Measurements from ENCODE around the gene CCDC154. TPM values are rescaled to one million over a fixed set of nuclear protein-coding genes. Genes with fewer than 3 reads are reported as not detected.
"Not testable (repeated sequence)": the region's sequence is repeated elsewhere in the genome, so short reads cannot be mapped to it uniquely, and the experiment has no call there.

The CCDC154 gene
- total RNA-seq, 1 donor from 2014 or later, result 2.2 TPM

- intact Hi-C loops (cut with micrococcal nuclease), result loop anchor here (2.0 kb wide), 2 partner anchors 19 to 53 kb away; partner anchors contain the start of genes TELO2 and UQCC4
Measured at GRCh38 chr16:1474082-1474795, 29.9 kb upstream of the CCDC154 start.

GRCh38 chr16:1472974-1473373, 28.6 kb upstream of the CCDC154 start:
- intact Hi-C loops (cut with micrococcal nuclease), result no loop called here

GRCh38 chr16:1471569-1472194, 27.3 kb upstream of the CCDC154 start:
- intact Hi-C loops (cut with micrococcal nuclease), result no loop called here

- intact Hi-C loops (cut with micrococcal nuclease), result no loop called here
Measured at GRCh38 chr16:1470481-1471251, 26.3 kb upstream of the CCDC154 start.

GRCh38 chr16:1469693-1470201, 25.4 kb upstream of the CCDC154 start:
- intact Hi-C loops (cut with micrococcal nuclease), result no loop called here

- intact Hi-C loops (cut with micrococcal nuclease), result not testable (repeated sequence)
Measured at GRCh38 chr16:1469141-1469540, 24.8 kb upstream of the CCDC154 start.

- intact Hi-C loops (cut with micrococcal nuclease), result no loop called here
Measured at GRCh38 chr16:1468426-1468810, 24.1 kb upstream of the CCDC154 start.

- intact Hi-C loops (cut with micrococcal nuclease), result no loop called here
Measured at GRCh38 chr16:1466968-1467521, 22.7 kb upstream of the CCDC154 start.

- intact Hi-C loops (cut with micrococcal nuclease), result no loop called here
Measured at GRCh38 chr16:1466054-1466453, 21.7 kb upstream of the CCDC154 start.

GRCh38 chr16:1465567-1465915, 21.2 kb upstream of the CCDC154 start:
- intact Hi-C loops (cut with micrococcal nuclease), result no loop called here

GRCh38 chr16:1464894-1465566, 20.7 kb upstream of the CCDC154 start:
- intact Hi-C loops (cut with micrococcal nuclease), result no loop called here

GRCh38 chr16:1464196-1464893, 20.0 kb upstream of the CCDC154 start:
- intact Hi-C loops (cut with micrococcal nuclease), result no loop called here

GRCh38 chr16:1461146-1461545, 16.8 kb upstream of the CCDC154 start:
- intact Hi-C loops (cut with micrococcal nuclease), result no loop called here

- intact Hi-C loops (cut with micrococcal nuclease), result no loop called here
Measured at GRCh38 chr16:1460602-1461138, 16.3 kb upstream of the CCDC154 start.

GRCh38 chr16:1459967-1460366, 15.6 kb upstream of the CCDC154 start:
- intact Hi-C loops (cut with micrococcal nuclease), result no loop called here

GRCh38 chr16:1458977-1459341, 14.6 kb upstream of the CCDC154 start:
- intact Hi-C loops (cut with micrococcal nuclease), result no loop called here

GRCh38 chr16:1458336-1458976, 14.1 kb upstream of the CCDC154 start:
- intact Hi-C loops (cut with micrococcal nuclease), result no loop called here

- intact Hi-C loops (cut with micrococcal nuclease), result no loop called here
Measured at GRCh38 chr16:1457489-1458245, 13.3 kb upstream of the CCDC154 start.

- intact Hi-C loops (cut with micrococcal nuclease), result no loop called here
Measured at GRCh38 chr16:1456951-1457350, 12.6 kb upstream of the CCDC154 start.

All from T-helper 2 cell treated with Interferon-gamma antibody and Interleukin-4, amounts not matched to agents 100 ng/mL and 5 ng/mL, for 36 hours (primary cell).